GM12878 (cell line): ENCODE measurements around the gene MARCHF10. TPM values are rescaled to one million over a fixed set of nuclear protein-coding genes. Genes with fewer than 3 reads are reported as not detected.

Experiments used
- ATAC-seq: fragments of 200-7000 bp; cut with Tn5 transposase; 3 replicates; pipeline ENCODE4 v1.9.1; 2020; ENCODE audit warnings: mild to moderate bottlenecking, moderate library complexity
- BruUV-seq: library from RNA; stranded (reverse); fragments of 400-500 nt; replicated peaks from 2 replicates; lab custom pipeline; 2021; lab: Mats Ljungman, UMichigan
- CTCF ChIA-PET: fragments of 300-600 bp; sonication (Branson Sonifier 250); formaldehyde crosslinking; extraction: SDS; loops from one replicate; lab custom pipeline; 2021; ENCODE audit warnings: inconsistent platforms; lab: Yijun Ruan, JAX
- POLR2A ChIA-PET: fragments of 350-600 bp; formaldehyde crosslinking; extraction: SDS; loops from one replicate; lab custom pipeline; 2021; ENCODE audit warnings: inconsistent platforms; lab: Charles Lee
- RAD21 ChIA-PET: fragments of 300-600 bp; sonication (Branson Sonifier 250); formaldehyde crosslinking; loops from one replicate; lab custom pipeline; 2023; ENCODE audit warnings: antibody characterized with exemption; ENCODE audit not compliant: unreplicated experiment; lab: Charles Lee
- SMC1A ChIA-PET: fragments of 300-600 bp; sonication (Branson Sonifier 250); formaldehyde crosslinking; loops from one replicate; lab custom pipeline; 2023; ENCODE audit not compliant: unreplicated experiment, uncharacterized antibody; lab: Charles Lee
- DNase-seq: peaks from one replicate; pipeline ENCODE4 v3.0.0-alpha.2; 2011; ENCODE audit warnings: low read depth, low spot score
- FAIRE-seq: peaks from 3 replicates; lab custom pipeline; 2011; peaks lifted over from hg19 to GRCh38; lab: Jason Lieb, UNC
- H2AFZ ChIP-seq: 2 replicates; pipeline ENCODE4 v1.6.0; 2011; ENCODE audit warnings: low read depth, low read length, control low read depth; ENCODE audit not compliant: control insufficient read depth
- H3K27ac ChIP-seq: 2 replicates; pipeline ENCODE4 v1.5.1; 2011; ENCODE audit warnings: control low read depth; ENCODE audit not compliant: control insufficient read depth, insufficient read depth
- H3K27me3 ChIP-seq, 2 experiments: replicated peaks in 1 of 2; 2 replicates each; pipeline versions ENCODE4 v1.6.0 to v1.6.1; 2011; ENCODE audit warnings: low read length in 1 of 2; ENCODE audit not compliant: control insufficient read depth in 2 of 2, insufficient read depth in 2 of 2
- H3K36me3 ChIP-seq, 2 experiments: 2 replicates each; pipeline ENCODE4 v1.5.1; 2011; ENCODE audit warnings: low read length in 1 of 2; ENCODE audit not compliant: control insufficient read depth in 2 of 2, insufficient read depth in 2 of 2
- H3K4me1 ChIP-seq: 2 replicates; pipeline ENCODE4 v1.6.1; 2011; ENCODE audit warnings: mild to moderate bottlenecking, low read length, moderate library complexity, mixed read lengths; ENCODE audit not compliant: control insufficient read depth, insufficient read depth
- H3K4me2 ChIP-seq: 2 replicates; pipeline ENCODE4 v1.6.0; 2011; ENCODE audit warnings: control low read depth; ENCODE audit not compliant: control insufficient read depth, insufficient read depth
- H3K4me3 ChIP-seq: fragments of 200-600 bp; sonication (generic); 2 replicates; pipeline ENCODE4 v1.5.1; 2016
- H3K79me2 ChIP-seq: 2 replicates; pipeline ENCODE4 v1.6.0; 2011; ENCODE audit warnings: low read length; ENCODE audit not compliant: control insufficient read depth, insufficient read depth
- H3K9ac ChIP-seq: 2 replicates; pipeline ENCODE4 v1.8.0; 2011; ENCODE audit warnings: low read length, control low read depth, mixed read lengths; ENCODE audit not compliant: control insufficient read depth, insufficient read depth
- H3K9me3 ChIP-seq: replicated peaks from 3 replicates; pipeline ENCODE4 v1.5.1; 2011; ENCODE audit warnings: mild to moderate bottlenecking, low read length; ENCODE audit not compliant: control insufficient read depth, insufficient read depth
- H4K20me1 ChIP-seq: 2 replicates; pipeline ENCODE4 v1.6.0; 2011; ENCODE audit not compliant: control insufficient read depth, insufficient read depth
- ATF3 ChIP-seq: IDR thresholded peaks from 2 replicates; pipeline ENCODE4 v1.6.1; 2011; ENCODE audit warnings: low read depth, mild to moderate bottlenecking, low read length, moderate library complexity, borderline replicate concordance; ENCODE audit errors: extremely low read depth
- CHD4 ChIP-seq: fragments of 200-600 bp; sonication (generic); IDR thresholded peaks from 2 replicates; pipeline ENCODE4 v1.6.1; 2016; ENCODE audit warnings: mild to moderate bottlenecking
- EGR1 ChIP-seq, 2 experiments: IDR thresholded peaks; 1 replicate in 1 of 2; 2 replicates in 1 of 2; pipeline ENCODE4 v1.6.1; 2011 to 2012; ENCODE audit warnings: low read depth in 2 of 2, low read length in 2 of 2, borderline replicate concordance in 1 of 2, mild to moderate bottlenecking in 1 of 2, moderate library complexity in 1 of 2
- ELK1 ChIP-seq: IDR thresholded peaks from 2 replicates; pipeline ENCODE4 v1.6.1; 2012; ENCODE audit warnings: low read depth, low read length, improper control_type of control experiment
- HDGF ChIP-seq: fragments of 450-650 bp; IDR thresholded peaks from 2 replicates; pipeline ENCODE4 v1.6.1; 2016; ENCODE audit warnings: antibody characterized with exemption
- IKZF1 ChIP-seq: fragments of 450-650 bp; conservative IDR thresholded peaks from 2 replicates; pipeline ENCODE4 v1.6.1; 2017; ENCODE audit warnings: antibody characterized with exemption, mild to moderate bottlenecking
- JUNB ChIP-seq: IDR thresholded peaks from 2 replicates; pipeline ENCODE4 v1.6.1; 2016; ENCODE audit warnings: antibody characterized with exemption, mild to moderate bottlenecking
- KDM1A ChIP-seq: fragments of 200-600 bp; sonication (generic); IDR thresholded peaks from 2 replicates; pipeline ENCODE4 v1.6.1; 2016; ENCODE audit warnings: borderline replicate concordance
- MEF2B ChIP-seq: fragments of 450-650 bp; IDR thresholded peaks from 2 replicates; pipeline ENCODE4 v1.6.1; 2018; ENCODE audit warnings: mild to moderate bottlenecking, moderate library complexity; ENCODE audit not compliant: partially characterized antibody, poor library complexity, severe bottlenecking
- MXI1 ChIP-seq: fragments of 150-350 bp; IDR thresholded peaks from 2 replicates; pipeline ENCODE4 v1.6.1; 2011; ENCODE audit warnings: low read depth, mild to moderate bottlenecking, inconsistent platforms, low read length, improper control_type of control experiment
- NR2C2 ChIP-seq: IDR thresholded peaks from 2 replicates; pipeline ENCODE4 v1.6.1; 2011; ENCODE audit warnings: borderline replicate concordance, low read depth; ENCODE audit not compliant: control insufficient read depth, insufficient read length
- PKNOX1 ChIP-seq: fragments of 450-650 bp; IDR thresholded peaks from 2 replicates; pipeline ENCODE4 v1.6.1; 2016; ENCODE audit warnings: mild to moderate bottlenecking
- SREBF2 ChIP-seq: IDR thresholded peaks from 2 replicates; pipeline ENCODE4 v1.6.1; 2012; ENCODE audit warnings: mild to moderate bottlenecking, low read length
- YBX1 ChIP-seq: fragments of 450-650 bp; IDR thresholded peaks from 2 replicates; pipeline ENCODE4 v1.6.1; 2016; ENCODE audit warnings: antibody characterized with exemption
- ZBED1 ChIP-seq: IDR thresholded peaks from 2 replicates; pipeline ENCODE4 v1.6.1; 2016; ENCODE audit warnings: borderline replicate concordance
- ZNF207 ChIP-seq: fragments of 450-650 bp; IDR thresholded peaks from 2 replicates; pipeline ENCODE4 v1.6.1; 2014; ENCODE audit warnings: antibody characterized with exemption, mild to moderate bottlenecking, borderline replicate concordance
- ZZZ3 ChIP-seq: IDR thresholded peaks from 2 replicates; pipeline ENCODE4 v1.6.1; 2011; ENCODE audit warnings: low read depth; ENCODE audit not compliant: control insufficient read depth, insufficient read length
- WGBS: methylation state at CpG from one replicate; pipeline ENCODE4 v1.1.6; 2016; ENCODE audit warnings: low lambda C conversion rate; ENCODE audit not compliant: insufficient replicate concordance, insufficient coverage; ENCODE audit errors: missing lambda C conversion rate; 5-methylcytosine and 5-hydroxymethylcytosine counted together
- in situ Hi-C: fragments of 300-500 bp; cut with MboI; formaldehyde crosslinking; loops from 9 replicates; pipeline ENCODE4 v1.14.3; 2018; ENCODE audit warnings: mixed read lengths
- intact Hi-C: fragments of 100-400 bp; cut with micrococcal nuclease; formaldehyde crosslinking; loops from one replicate; pipeline ENCODE4 v1.14.2; 2022; ENCODE audit not compliant: unreplicated experiment
- polyA plus RNA-seq, 11 experiments: library from polyadenylated mRNA; depleted of rRNA in 4 of 11; unstranded in 6 of 11; stranded (reverse) in 5 of 11; fragments of >200 nt; fragmentation: Nextera tagmentation in 4 of 11; fragmentation: Illumina TruSeq in 1 of 11; extraction: Ambion mirVana in 4 of 11; extraction: Trizol in 1 of 11; gene quantifications; 1 replicate in 1 of 11; 2 replicates in 10 of 11; pipeline versions ENCODE4 v1.2.1 to v1.2.3, GENCODE V29; 2011 to 2016; ENCODE audit warnings: inconsistent platforms in 2 of 11, missing spikeins in 2 of 11, low read depth in 1 of 11
- total RNA-seq, 4 experiments: library from RNA; depleted of rRNA in 3 of 4; stranded (reverse); fragments of >200 nt in 3 of 4; fragmentation: Illumina TruSeq in 1 of 4; extraction: Trizol in 1 of 4; gene quantifications; 2 replicates each; pipeline versions ENCODE4 v1.2.1 to v1.2.3, GENCODE V29; 2013 to 2021
- TF ChIP-seq, protein P1 (sequence below): IDR thresholded peaks from 2 replicates; pipeline ENCODE4 v1.6.1; 2011; ENCODE audit warnings: low read depth, low read length, improper control_type of control experiment, borderline replicate concordance

The MARCHF10 gene
- total and polyA plus RNA-seq, 10 of the 15 experiments (the other 5 are each of a cell fraction or from before 2014, with no cell fraction given): 0.11 to 0.24 TPM; not detected in 8

DNA sequence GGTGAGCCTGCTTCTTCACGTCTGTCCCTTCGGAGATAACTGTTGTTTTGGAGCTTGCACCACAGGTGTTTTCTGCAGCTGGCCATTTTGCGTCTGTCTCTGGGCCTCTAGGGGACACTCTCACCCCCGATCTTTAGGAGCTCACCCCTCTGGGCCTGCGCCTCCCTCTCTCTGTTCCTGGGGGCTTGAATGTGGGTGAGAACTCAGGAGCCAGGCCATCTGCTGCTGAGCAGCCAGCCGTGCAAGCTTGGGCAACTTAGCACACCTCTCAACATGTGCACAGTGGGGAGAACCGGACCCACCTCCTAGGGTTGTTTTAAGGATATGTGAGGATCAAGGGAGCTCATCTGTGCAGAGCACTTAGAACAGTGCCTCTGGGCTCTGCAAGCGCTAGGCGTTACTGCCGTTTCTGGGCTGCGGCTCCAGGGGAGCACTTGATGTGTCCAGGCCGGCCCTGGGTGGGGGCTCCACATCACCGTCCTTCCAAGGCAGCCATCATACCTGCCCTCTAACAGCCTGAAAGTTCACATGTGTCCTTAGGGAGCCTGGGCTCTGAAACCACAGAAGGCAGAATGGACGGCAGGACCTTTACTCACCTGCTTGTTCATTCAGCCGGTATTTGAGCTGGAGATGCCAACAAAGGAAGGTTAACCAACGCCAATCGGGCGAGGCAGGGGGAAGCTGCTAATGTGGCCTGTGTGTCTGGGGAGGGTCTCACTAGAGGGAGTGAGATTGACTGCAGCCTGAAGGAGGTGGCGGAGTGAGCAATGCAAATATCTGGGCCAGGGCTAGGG is 114.3 kb downstream of the MARCHF10 start:
- CTCF ChIA-PET: interaction anchor here (0.8 kb wide), 1 partner anchor 141 kb away, joined by 3 read pairs; no protein-coding TSS in a partner anchor
- Histone ChIP-seq H3K36me3 (no peaks in the 10 kb centered on the region), H4K20me1 (no peaks in the 10 kb centered on the region), H3K9ac (no peak overlapping the region), H3K27ac (no peak overlapping the region), H3K4me1 (no peaks in the 10 kb centered on the region), H3K9me3 (no peaks in the 10 kb centered on the region), H2AFZ (no peak overlapping the region), H3K79me2 (no peaks in the 10 kb centered on the region), H3K4me3 (no peak overlapping the region), H3K4me2 (no peak overlapping the region), H3K27me3 (no peaks in the 10 kb centered on the region)
- no TSS peak for BruUV-seq
- intact Hi-C loops: no loop called here
- in situ Hi-C loops: loop anchor here (10.0 kb wide), 1 partner anchor 711 kb away; no protein-coding TSS in a partner anchor
- DNase-seq: no peak
- SMC1A ChIA-PET: no interaction called here
- RAD21 ChIA-PET: no interaction called here
- POLR2A ChIA-PET: no interaction called here
- ATAC-seq: no peak
- FAIRE-seq: no peak
- TF ChIP-seq ELK1 (no peak), ATF3 (no peak), IKZF1 (no peak), SREBF2 (no peak), CHD4 (no peak), EGR1 (IDR thresholded peaks at IDR 0.05; ENCODE audit: borderline replicate concordance in 1 of 2, low read depth in 2 of 2, low read length in 2 of 2) (no peak), ZNF207 (no peak), ZZZ3 (no peak), NR2C2 (no peak), PKNOX1 (no peak), MEF2B (no peak), KDM1A (no peak), HDGF (no peak), JUNB (no peak), MXI1 (no peak), YBX1 (no peak), ZBED1 (no peak)
- TF ChIP-seq, protein P1, sequence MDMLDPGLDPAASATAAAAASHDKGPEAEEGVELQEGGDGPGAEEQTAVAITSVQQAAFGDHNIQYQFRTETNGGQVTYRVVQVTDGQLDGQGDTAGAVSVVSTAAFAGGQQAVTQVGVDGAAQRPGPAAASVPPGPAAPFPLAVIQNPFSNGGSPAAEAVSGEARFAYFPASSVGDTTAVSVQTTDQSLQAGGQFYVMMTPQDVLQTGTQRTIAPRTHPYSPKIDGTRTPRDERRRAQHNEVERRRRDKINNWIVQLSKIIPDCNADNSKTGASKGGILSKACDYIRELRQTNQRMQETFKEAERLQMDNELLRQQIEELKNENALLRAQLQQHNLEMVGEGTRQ: no peak
- WGBS: 61% methylated on average over 19 of the region's 19 CpGs
